Measurements from ENCODE around the gene DNAJC4.

DNAJC4 gene

DNA sequence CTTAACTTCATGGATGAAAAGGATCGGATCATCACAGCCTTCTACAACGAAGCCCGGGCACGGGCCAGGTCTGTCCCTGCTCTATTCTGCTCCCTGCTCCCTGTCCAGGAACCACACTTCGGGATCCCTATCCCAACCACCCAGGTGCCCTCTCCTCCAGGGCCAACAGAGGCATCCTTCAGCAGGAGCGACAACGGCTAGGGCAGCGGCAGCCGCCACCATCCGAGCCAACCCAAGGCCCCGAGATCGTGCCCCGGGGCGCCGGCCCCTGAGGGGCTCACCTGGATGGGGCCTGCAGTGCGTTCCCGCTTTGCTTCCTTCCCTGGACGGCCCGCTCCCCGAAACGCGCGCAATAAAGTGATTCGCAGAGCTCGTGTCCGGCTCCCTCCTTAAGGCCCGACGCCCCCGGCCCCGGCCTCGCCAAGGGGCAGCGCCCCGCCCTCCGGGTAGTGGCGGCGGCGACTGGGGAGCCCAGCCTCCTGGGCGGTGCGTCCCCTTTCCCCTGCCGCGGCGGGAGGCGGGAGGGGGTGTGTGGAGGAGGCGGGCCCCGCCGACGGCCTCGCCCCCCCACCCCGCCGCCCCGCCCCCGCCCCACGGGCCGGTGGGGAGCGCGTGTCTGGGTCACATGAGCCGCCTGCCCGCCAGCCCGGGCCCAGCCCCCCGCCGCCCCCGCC lies 3.7 kb downstream of the DNAJC4 start, which contains the start of gene VEGFB:
Gene VEGFB (plus strand): TSS at position 672 of the 674 bp plus-strand sequence. CDS start 250 bp downstream, outside the sequence.
- H3K27me3 ChIP-seq (ENCODE audit: control insufficient read depth, insufficient read depth, low read length), result peaks cover 30% of the 10 kb centered on the region
- H3K9ac ChIP-seq (ENCODE audit: low read length), result peak within 1 kb of the TSS; percentile 6
- H3K4me1 ChIP-seq (ENCODE audit: control insufficient read depth, low read depth, low read length), result peaks cover 4% of the 10 kb centered on the region
- H3K4me3 ChIP-seq (ENCODE audit: low read length), result peak within 1 kb of the TSS; percentile 56
- H3K9me3 ChIP-seq (ENCODE audit: control insufficient read depth, low read depth, low read length), result no peaks in the 10 kb centered on the region
- no peak within 1 kb of the TSS for H3K27ac ChIP-seq (ENCODE audit: low read length)
- no peaks in the 10 kb centered on the region for H3K36me3 ChIP-seq (ENCODE audit: control insufficient read depth, low read depth, low read length)

DNA sequence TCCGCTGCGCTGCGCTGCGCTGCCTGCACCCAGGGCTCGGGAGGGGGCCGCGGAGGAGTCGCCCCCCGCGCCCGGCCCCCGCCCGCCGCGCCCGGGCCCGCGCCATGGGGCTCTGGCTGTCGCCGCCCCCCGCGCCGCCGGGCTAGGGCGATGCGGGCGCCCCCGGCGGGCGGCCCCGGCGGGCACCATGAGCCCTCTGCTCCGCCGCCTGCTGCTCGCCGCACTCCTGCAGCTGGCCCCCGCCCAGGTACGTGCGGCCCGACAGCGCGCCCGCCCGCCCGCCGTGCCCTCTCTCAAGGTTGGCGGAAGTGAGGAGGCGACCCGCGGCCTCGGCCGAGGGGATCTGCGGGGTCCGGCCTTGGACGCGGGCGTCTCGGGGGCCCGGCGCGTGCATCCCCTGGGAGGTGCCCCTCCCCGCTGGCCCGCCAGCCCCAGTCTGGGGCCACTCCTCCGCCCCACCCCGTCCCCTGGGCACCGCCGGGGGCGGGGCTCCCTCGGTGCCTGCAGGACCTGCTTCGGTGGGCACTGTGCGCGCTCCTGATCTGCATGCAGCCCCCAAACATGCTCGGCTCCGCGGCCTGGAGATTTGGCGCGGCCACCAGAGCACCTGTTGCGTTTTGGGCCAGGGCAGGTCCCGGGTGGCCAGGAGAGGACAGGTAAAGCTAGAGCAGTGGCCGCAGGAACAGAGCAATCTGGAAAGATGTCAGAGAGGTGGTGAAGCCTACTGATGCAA lies 4.5 kb downstream of the DNAJC4 start:
- Histone ChIP-seq H3K4me1 (ENCODE audit: control insufficient read depth, low read depth, low read length) (peaks cover 4% of the 10 kb centered on the region), H3K27ac (ENCODE audit: low read length) (no peak overlapping the region), H3K27me3 (ENCODE audit: control insufficient read depth, insufficient read depth, low read length) (peaks cover 30% of the 10 kb centered on the region), H3K36me3 (ENCODE audit: control insufficient read depth, low read depth, low read length) (no peaks in the 10 kb centered on the region), H3K9me3 (ENCODE audit: control insufficient read depth, low read depth, low read length) (no peaks in the 10 kb centered on the region), H3K4me3 (ENCODE audit: low read length) (peak overlapping the region; percentile 53), H3K9ac (ENCODE audit: low read length) (no peak overlapping the region)

DNA sequence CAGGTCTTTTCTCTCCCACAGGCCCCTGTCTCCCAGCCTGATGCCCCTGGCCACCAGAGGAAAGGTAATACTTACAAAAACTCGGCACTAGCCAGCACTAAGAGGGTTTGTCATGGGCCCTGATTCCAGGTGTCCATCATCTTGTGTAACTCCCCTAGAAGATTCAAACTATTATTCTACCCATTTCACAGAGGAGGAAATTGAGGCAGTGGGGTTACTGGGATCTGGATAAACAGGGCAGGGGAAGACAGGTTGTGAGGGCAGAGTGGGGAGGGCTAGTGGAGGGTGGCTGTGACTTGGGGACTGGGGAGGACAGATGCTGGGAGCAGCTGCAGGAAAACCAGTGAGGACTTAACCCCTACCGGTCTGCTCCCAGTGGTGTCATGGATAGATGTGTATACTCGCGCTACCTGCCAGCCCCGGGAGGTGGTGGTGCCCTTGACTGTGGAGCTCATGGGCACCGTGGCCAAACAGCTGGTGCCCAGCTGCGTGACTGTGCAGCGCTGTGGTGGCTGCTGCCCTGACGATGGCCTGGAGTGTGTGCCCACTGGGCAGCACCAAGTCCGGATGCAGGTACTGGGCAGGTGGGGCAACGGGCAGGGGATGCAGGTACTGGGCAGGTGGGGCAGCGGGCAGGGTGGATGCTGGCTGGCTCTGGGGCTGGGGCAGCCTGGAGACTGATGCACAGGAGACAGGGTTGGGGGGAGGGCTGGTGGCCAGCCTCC lies 5.3 kb downstream of the DNAJC4 start:
- Histone ChIP-seq H3K4me3 (ENCODE audit: low read length) (peak overlapping the region; percentile 53), H3K36me3 (ENCODE audit: control insufficient read depth, low read depth, low read length) (no peaks in the 10 kb centered on the region), H3K27ac (ENCODE audit: low read length) (no peak overlapping the region)

DNA sequence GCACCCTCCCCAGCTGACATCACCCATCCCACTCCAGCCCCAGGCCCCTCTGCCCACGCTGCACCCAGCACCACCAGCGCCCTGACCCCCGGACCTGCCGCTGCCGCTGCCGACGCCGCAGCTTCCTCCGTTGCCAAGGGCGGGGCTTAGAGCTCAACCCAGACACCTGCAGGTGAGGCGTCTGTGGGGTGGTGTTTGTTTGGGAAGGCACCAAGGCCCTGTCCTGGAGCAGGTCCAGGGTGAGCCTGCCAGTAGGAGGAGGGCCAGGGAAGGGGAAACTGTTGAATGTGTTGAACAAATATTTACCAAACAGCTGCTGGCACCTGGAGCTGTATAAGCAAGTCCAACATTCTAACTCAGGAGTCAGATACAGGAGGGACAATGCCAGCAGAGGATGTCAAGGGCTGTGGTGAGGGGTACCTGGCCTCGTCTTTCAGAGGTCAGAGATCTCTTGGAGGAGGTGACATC lies 7.2 kb downstream of the DNAJC4 start:
- Histone ChIP-seq H3K27ac (ENCODE audit: low read length) (no peak overlapping the region), H3K4me1 (ENCODE audit: control insufficient read depth, low read depth, low read length) (no peaks in the 10 kb centered on the region)

More for the DNA sequence above, 5.3 kb downstream of the DNAJC4 start:
- Histone ChIP-seq H3K9ac (ENCODE audit: low read length) (no peak overlapping the region), H3K9me3 (ENCODE audit: control insufficient read depth, low read depth, low read length) (no peaks in the 10 kb centered on the region), H3K27me3 (ENCODE audit: control insufficient read depth, insufficient read depth, low read length) (peaks cover 30% of the 10 kb centered on the region), H3K4me1 (ENCODE audit: control insufficient read depth, low read depth, low read length) (peaks cover 4% of the 10 kb centered on the region)

DNA sequence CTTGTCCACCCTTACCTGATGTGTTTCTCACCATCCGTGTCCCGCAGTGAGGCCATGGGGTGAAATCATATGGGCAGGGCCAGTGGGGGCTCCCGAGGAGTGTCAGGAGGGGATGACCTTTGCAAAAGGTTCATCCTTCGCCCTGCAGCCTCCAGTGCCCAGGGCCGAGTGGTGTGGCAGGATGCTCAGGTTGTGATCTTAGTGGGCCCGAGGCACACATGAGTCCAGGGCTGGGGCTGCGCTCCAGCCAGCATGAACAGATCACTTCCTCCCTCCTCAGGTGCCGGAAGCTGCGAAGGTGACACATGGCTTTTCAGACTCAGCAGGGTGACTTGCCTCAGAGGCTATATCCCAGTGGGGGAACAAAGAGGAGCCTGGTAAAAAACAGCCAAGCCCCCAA lies 7.7 kb downstream of the DNAJC4 start:
- Histone ChIP-seq H3K36me3 (ENCODE audit: control insufficient read depth, low read depth, low read length) (no peaks in the 10 kb centered on the region), H3K27me3 (ENCODE audit: control insufficient read depth, insufficient read depth, low read length) (peaks cover 15% of the 10 kb centered on the region), H3K9ac (ENCODE audit: low read length) (no peak overlapping the region), H3K27ac (ENCODE audit: low read length) (no peak overlapping the region), H3K4me1 (ENCODE audit: control insufficient read depth, low read depth, low read length) (no peaks in the 10 kb centered on the region), H3K4me3 (ENCODE audit: low read length) (no peak overlapping the region), H3K9me3 (ENCODE audit: control insufficient read depth, low read depth, low read length) (no peaks in the 10 kb centered on the region)

More for the DNA sequence above, 7.2 kb downstream of the DNAJC4 start:
- Histone ChIP-seq H3K9ac (ENCODE audit: low read length) (no peak overlapping the region), H3K36me3 (ENCODE audit: control insufficient read depth, low read depth, low read length) (no peaks in the 10 kb centered on the region), H3K4me3 (ENCODE audit: low read length) (no peak overlapping the region), H3K27me3 (ENCODE audit: control insufficient read depth, insufficient read depth, low read length) (peaks cover 21% of the 10 kb centered on the region), H3K9me3 (ENCODE audit: control insufficient read depth, low read depth, low read length) (no peaks in the 10 kb centered on the region)

DNA sequence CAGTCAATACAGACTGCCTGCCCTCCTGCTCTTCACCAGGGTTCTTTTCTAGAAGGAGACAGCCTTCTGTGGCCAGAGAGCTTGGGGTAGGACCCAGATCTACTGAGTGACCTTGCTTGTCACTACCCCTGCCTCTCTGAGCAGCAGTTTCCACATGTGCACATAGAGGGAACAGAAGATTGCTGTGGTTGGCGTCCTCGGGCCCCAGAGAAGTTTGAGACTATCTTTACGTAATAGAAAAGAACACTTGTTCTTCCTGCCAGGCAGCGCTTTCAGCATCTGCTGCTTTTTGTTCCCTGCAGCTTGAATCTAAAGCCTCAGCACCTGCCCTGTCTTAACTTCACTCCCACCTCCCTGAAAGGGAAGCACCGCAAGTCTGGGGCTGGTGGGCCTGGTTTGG lies 8.7 kb downstream of the DNAJC4 start:
- no peak overlapping the region for H3K27ac ChIP-seq (ENCODE audit: low read length)
- H3K9ac ChIP-seq (ENCODE audit: low read length), result no peak overlapping the region

DNA sequence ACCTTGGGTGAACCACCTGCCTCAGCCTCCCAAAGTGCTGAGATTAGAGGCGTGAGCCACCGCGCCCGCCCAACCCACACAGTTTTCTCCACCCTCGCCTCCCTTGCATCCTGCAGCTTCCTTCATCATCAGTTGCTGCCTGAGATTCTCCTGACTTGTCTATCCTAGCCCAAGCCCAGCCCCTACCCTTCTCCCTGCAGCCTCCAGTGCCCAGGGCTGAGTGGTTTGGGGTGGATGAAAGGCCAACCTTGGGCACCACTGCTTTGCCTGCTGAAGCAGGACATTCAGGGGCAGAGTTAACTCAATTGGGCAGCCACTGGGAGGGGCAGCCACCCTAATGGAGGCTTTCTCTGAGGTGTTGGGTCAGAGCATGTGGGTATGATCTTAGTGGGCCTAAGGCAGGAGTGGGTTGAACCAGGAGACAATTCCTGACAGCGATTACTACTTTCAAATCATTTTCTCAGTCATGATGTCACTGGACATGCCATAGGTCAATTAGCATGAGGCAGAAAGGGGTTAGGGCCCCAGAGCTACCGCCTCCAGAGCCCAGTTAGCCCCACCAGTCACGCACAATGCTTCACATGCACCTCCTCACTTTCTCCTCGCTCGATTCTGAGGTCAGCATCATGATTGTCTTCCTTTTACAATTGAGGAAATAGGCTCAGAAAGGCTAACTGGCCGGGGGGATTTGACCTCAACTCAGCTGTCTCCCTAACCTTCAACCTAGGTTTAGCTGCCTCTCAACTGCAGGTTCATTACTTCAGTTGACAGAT lies 9.5 kb downstream of the DNAJC4 start:
- Histone ChIP-seq H3K9me3 (ENCODE audit: control insufficient read depth, low read depth, low read length) (no peaks in the 10 kb centered on the region), H3K9ac (ENCODE audit: low read length) (peak overlapping the region; percentile 49), H3K4me3 (ENCODE audit: low read length) (peak overlapping the region; percentile 66), H3K36me3 (ENCODE audit: control insufficient read depth, low read depth, low read length) (peaks cover 13% of the 10 kb centered on the region), H3K27me3 (ENCODE audit: control insufficient read depth, insufficient read depth, low read length) (peaks cover 7% of the 10 kb centered on the region), H3K27ac (ENCODE audit: low read length) (peak overlapping the region; percentile 49), H3K4me1 (ENCODE audit: control insufficient read depth, low read depth, low read length) (no peaks in the 10 kb centered on the region)

More for the DNA sequence above, 8.7 kb downstream of the DNAJC4 start:
- no peaks in the 10 kb centered on the region for H3K9me3 ChIP-seq (ENCODE audit: control insufficient read depth, low read depth, low read length)
- no peaks in the 10 kb centered on the region for H3K4me1 ChIP-seq (ENCODE audit: control insufficient read depth, low read depth, low read length)
- peaks cover 9% of the 10 kb centered on the region for H3K36me3 ChIP-seq (ENCODE audit: control insufficient read depth, low read depth, low read length)
- no peak overlapping the region for H3K4me3 ChIP-seq (ENCODE audit: low read length)
- H3K27me3 ChIP-seq (ENCODE audit: control insufficient read depth, insufficient read depth, low read length), result peaks cover 7% of the 10 kb centered on the region

DNA sequence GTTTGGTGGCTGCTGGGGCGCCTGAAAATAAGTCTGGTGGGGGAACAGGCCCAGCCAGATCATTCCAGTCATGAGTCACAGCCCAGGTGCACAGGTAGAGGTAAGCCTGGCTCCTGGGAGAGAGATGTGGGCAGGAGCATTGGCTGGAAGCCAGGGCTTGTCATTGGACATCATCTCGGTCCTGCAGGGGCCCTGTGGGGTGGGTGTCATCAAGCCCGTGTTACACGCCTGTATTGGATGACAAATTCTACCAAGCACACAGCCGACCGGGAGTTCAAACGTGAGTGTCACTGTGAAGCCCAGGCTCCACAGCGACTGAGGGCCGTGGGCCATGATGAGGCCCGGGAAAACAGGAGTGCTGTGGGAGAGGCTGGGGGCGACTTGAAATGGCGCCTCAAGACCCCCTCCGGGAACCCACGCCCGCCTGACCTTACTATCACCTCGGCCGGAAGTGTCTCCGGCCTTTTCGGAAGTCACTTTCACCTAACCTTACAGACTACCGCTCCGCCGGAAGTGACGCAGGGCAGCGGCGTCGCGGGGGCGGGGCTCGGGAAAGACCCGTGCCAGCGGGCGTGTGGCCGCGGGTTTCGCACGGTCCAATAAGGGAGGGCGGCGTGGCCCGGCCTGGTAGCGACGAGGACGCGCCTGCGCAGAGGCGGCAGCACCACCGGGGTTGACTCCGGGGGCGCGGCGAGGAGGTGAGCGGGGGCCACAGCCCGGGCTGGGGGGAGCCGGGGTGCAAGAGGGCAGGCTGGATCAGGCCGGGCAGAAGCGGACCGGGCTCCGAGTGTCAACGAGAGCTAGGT lies 10.3 kb downstream of the DNAJC4 start, which contains the start of gene FKBP2:
Gene FKBP2 (plus strand): TSS at position 661 of the 806 bp plus-strand sequence. CDS start 1,293 bp downstream, outside the sequence.
- Histone ChIP-seq H3K9ac (ENCODE audit: low read length) (peak within 1 kb of the TSS; percentile 80), H3K4me3 (ENCODE audit: low read length) (peak within 1 kb of the TSS; percentile 66), H3K36me3 (ENCODE audit: control insufficient read depth, low read depth, low read length) (peaks cover 13% of the 10 kb centered on the region), H3K9me3 (ENCODE audit: control insufficient read depth, low read depth, low read length) (no peaks in the 10 kb centered on the region), H3K4me1 (ENCODE audit: control insufficient read depth, low read depth, low read length) (no peaks in the 10 kb centered on the region), H3K27me3 (ENCODE audit: control insufficient read depth, insufficient read depth, low read length) (no peaks in the 10 kb centered on the region), H3K27ac (ENCODE audit: low read length) (peak within 1 kb of the TSS; percentile 49)

DNA sequence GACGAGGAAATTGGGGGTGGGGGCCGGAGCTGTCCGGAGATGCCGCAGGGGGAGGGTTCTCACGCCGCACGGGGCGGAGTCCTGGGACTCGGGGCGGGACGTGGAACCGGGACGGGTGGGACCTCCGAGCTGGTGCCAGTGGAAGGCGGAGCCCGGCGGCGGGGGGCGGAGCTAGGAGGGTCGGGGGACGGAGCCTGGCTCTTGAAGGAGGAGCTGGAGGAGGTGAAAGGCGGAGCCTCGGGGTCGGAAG lies 10.8 kb downstream of the DNAJC4 start:
- Histone ChIP-seq H3K27me3 (ENCODE audit: control insufficient read depth, insufficient read depth, low read length) (no peaks in the 10 kb centered on the region), H3K4me3 (ENCODE audit: low read length) (peak overlapping the region; percentile 66), H3K9ac (ENCODE audit: low read length) (peak overlapping the region; percentile 49), H3K4me1 (ENCODE audit: control insufficient read depth, low read depth, low read length) (no peaks in the 10 kb centered on the region), H3K27ac (ENCODE audit: low read length) (no peak overlapping the region), H3K36me3 (ENCODE audit: control insufficient read depth, low read depth, low read length) (peaks cover 13% of the 10 kb centered on the region), H3K9me3 (ENCODE audit: control insufficient read depth, low read depth, low read length) (no peaks in the 10 kb centered on the region)

DNA sequence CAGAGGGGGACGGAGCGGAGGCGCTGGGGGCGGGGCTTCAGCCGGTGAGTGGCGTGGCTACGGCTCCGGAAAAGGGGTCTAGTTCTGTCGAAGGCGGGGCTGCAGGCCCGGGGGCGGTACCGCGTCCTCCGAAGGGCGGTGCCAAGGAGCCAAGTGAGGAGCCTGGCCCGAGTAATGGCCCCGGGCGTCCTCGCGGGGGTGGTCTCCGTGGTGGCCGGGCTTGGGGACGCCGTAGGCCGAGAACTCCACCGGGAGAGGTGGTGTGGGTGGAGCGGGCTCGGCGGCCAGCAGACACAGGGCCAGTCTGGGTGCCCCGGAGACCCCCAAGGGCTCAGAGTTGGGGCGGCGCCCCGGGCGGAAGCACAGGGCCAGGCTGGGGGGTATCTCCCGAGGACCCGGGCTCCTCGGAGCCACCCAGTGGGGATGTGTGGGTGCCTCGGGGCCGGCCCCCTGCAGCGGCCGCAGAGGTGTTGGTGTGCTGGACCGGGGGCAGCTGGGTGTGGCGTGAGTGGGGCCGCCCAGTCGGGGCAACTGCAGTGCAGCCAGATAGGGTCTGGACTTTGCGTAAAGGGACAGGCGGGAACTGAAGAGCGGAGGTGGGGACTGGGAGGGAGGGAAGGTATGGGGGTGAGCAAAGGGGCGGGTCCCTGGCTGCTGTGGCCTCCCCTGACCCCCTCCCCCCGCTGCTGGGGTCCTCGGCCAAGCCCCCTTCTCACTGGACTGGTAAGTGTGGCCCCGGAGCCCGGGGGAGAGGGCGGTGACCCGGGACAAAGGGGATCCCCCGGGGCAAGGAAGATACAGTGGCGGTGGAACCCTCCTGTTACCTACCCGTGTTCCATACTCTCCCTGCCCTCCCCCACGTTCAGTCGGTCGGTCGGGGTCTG lies 11.4 kb downstream of the DNAJC4 start:
- Histone ChIP-seq H3K27ac (ENCODE audit: low read length) (no peak overlapping the region), H3K4me3 (ENCODE audit: low read length) (peak overlapping the region; percentile 66)

More for the DNA sequence above, 11.4 kb downstream of the DNAJC4 start:
- H3K27me3 ChIP-seq (ENCODE audit: control insufficient read depth, insufficient read depth, low read length), result no peaks in the 10 kb centered on the region
- H3K4me1 ChIP-seq (ENCODE audit: control insufficient read depth, low read depth, low read length), result no peaks in the 10 kb centered on the region
- no peaks in the 10 kb centered on the region for H3K9me3 ChIP-seq (ENCODE audit: control insufficient read depth, low read depth, low read length)
- H3K36me3 ChIP-seq (ENCODE audit: control insufficient read depth, low read depth, low read length), result peaks cover 13% of the 10 kb centered on the region
- peak overlapping the region; percentile 80 for H3K9ac ChIP-seq (ENCODE audit: low read length)
